Activated CD8-positive, alpha-beta T cell treated with anti-CD3 and anti-CD28 coated beads for 36 hours (primary cell): Measurements from ENCODE around the gene ZNF335. TPM values are rescaled to one million over a fixed set of nuclear protein-coding genes. Genes with fewer than 3 reads are reported as not detected.

Experiments
- ATAC-seq: fragments of 200-7000 bp; cut with Tn5 transposase; one replicate; pipeline ENCODE4 v1.10.0; 2021; ENCODE audit warnings: mild to moderate bottlenecking, moderate library complexity
- CTCF ChIA-PET: fragments of 350-600 bp; sonication (Branson Sonifier 250); formaldehyde crosslinking; loops from one replicate; lab custom pipeline; 2021; ENCODE audit warnings: antibody characterized with exemption; lab: Charles Lee
- POLR2A ChIA-PET: fragments of 350-600 bp; sonication (Branson Sonifier 250); formaldehyde crosslinking; loops from one replicate; lab custom pipeline; 2021; ENCODE audit warnings: antibody characterized with exemption; lab: Charles Lee
- DNase-seq: peaks from one replicate; pipeline ENCODE4 v3.0.0-alpha.2; 2020
- H3K27ac Mint-ChIP-seq: one replicate; pipeline ENCODE4 v1.8.0; 2021; ENCODE audit warnings: mild to moderate bottlenecking, mixed read lengths
- H3K27me3 Mint-ChIP-seq: one replicate; pipeline ENCODE4 v1.8.0; 2021; ENCODE audit warnings: mixed read lengths
- H3K36me3 Mint-ChIP-seq: one replicate; pipeline ENCODE4 v1.8.0; 2021; ENCODE audit warnings: low read depth, mixed read lengths
- H3K4me1 Mint-ChIP-seq: one replicate; pipeline ENCODE4 v1.8.0; 2021; ENCODE audit warnings: low read depth, mixed read lengths
- H3K4me3 Mint-ChIP-seq: one replicate; pipeline ENCODE4 v1.8.0; 2021; ENCODE audit warnings: mild to moderate bottlenecking, moderate library complexity, mixed read lengths
- H3K9me3 Mint-ChIP-seq: one replicate; pipeline ENCODE4 v1.8.0; 2021; ENCODE audit warnings: mixed read lengths
- intact Hi-C: fragments of 100-400 bp; cut with micrococcal nuclease; formaldehyde crosslinking; loops from one replicate; pipeline ENCODE4 v1.10.0; 2022
- total RNA-seq, 2 experiments: library from RNA; stranded (reverse); gene quantifications; one replicate each; pipeline ENCODE4 v1.2.3, GENCODE V29; 2021
- TF ChIP-seq, protein P1 (sequence below): fragments of 200-600 bp; IDR thresholded peaks from one replicate; pipeline ENCODE4 v1.8.0; 2022; ENCODE audit warnings: antibody characterized with exemption, mild to moderate bottlenecking

Gene ZNF335
- total RNA-seq, 2 experiments from 2014 or later = 27.0 to 28.8 TPM

GRCh38 chr20:45920462-45921336, 51.3 kb downstream of the ZNF335 start:
- ChIA-PET POLR2A (interaction anchor here (1.6 to 2.8 kb wide), 2 partner anchors 12 to 14 kb away, joined by 3 to 13 read pairs; partner anchors contain the start of gene PCIF1), CTCF (interaction anchor here (1.3 to 1.9 kb wide), 3 partner anchors 13 to 122 kb away, joined by 3 to 8 read pairs (median 7); no protein-coding TSS in a partner anchor)
- intact Hi-C loops = no loop called here
- TF ChIP-seq, protein P1, sequence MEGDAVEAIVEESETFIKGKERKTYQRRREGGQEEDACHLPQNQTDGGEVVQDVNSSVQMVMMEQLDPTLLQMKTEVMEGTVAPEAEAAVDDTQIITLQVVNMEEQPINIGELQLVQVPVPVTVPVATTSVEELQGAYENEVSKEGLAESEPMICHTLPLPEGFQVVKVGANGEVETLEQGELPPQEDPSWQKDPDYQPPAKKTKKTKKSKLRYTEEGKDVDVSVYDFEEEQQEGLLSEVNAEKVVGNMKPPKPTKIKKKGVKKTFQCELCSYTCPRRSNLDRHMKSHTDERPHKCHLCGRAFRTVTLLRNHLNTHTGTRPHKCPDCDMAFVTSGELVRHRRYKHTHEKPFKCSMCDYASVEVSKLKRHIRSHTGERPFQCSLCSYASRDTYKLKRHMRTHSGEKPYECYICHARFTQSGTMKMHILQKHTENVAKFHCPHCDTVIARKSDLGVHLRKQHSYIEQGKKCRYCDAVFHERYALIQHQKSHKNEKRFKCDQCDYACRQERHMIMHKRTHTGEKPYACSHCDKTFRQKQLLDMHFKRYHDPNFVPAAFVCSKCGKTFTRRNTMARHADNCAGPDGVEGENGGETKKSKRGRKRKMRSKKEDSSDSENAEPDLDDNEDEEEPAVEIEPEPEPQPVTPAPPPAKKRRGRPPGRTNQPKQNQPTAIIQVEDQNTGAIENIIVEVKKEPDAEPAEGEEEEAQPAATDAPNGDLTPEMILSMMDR = no peak
- peaks cover 3% of the 10 kb centered on the region for H3K4me1 Mint-ChIP-seq
- no peaks in the 10 kb centered on the region for H3K9me3 Mint-ChIP-seq
- H3K27ac Mint-ChIP-seq = no peak overlapping the region
- ATAC-seq = no peak
- peaks cover 8% of the 10 kb centered on the region for H3K27me3 Mint-ChIP-seq
- H3K4me3 Mint-ChIP-seq = no peak overlapping the region
- no peaks in the 10 kb centered on the region for H3K36me3 Mint-ChIP-seq
- no peak for DNase-seq

GRCh38 chr20:45919542-45920399, 52.2 kb downstream of the ZNF335 start:
- Mint-ChIP-seq H3K36me3 (no peaks in the 10 kb centered on the region), H3K4me3 (no peak overlapping the region), H3K9me3 (no peaks in the 10 kb centered on the region), H3K27me3 (peaks cover 8% of the 10 kb centered on the region), H3K27ac (no peak overlapping the region), H3K4me1 (peaks cover 3% of the 10 kb centered on the region)
- DNase-seq = no peak
- TF ChIP-seq, protein P1 = no peak
- POLR2A ChIA-PET = interaction anchor here (1.3 to 2.8 kb wide), 3 partner anchors 13 to 61 kb away, joined by 3 to 13 read pairs (median 3); partner anchors contain the start of gene PCIF1
- CTCF ChIA-PET = interaction anchor here (1.3 to 1.9 kb wide), 3 partner anchors 14 to 121 kb away, joined by 3 to 8 read pairs (median 7); no protein-coding TSS in a partner anchor
- no peak for ATAC-seq
- intact Hi-C loops = no loop called here

DNA sequence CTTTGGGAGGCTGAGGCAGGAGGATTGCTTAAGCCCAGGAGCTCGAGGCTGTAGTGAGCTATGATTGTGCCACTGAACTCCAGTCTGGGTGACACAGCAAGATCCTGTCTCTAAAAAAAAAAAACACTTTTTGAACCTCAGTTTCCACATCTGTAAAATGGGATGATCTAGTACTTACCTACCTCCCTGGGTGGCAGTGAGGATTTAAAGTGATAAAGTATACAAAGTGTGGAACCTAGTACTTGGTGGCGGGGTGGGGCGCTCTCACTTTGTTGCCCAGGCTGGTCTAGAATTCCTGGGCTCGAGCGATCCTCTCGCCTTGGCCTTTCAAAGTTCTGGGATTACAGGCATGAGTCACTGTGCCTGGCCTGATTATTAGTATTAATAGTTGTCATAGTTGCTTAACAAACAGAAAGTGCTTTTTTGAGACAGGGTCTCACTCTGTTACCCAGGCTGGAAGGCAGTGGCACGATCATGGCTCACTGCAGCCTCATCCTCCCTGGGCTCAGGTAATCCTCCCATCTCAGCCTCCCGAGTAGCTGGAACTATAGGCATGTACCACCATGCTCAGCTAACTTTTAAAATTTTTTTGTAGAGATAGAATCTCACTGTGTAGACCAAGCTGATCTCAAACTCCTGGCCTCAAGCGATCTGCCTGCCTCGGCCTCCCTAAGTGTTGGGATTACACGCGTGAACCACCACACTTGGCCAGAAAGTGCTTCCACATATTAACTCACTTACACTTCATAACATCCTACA, 53.0 kb downstream of the ZNF335 start:
- TF ChIP-seq, protein P1 = no peak
- Mint-ChIP-seq H3K36me3 (no peaks in the 10 kb centered on the region), H3K9me3 (no peaks in the 10 kb centered on the region), H3K27me3 (peaks cover 13% of the 10 kb centered on the region), H3K4me3 (no peak overlapping the region), H3K27ac (no peak overlapping the region), H3K4me1 (peaks cover 3% of the 10 kb centered on the region)
- ATAC-seq = no peak
- ChIA-PET POLR2A (interaction anchor here (0.7 to 2.8 kb wide), 3 partner anchors 16 to 61 kb away, joined by 3 to 13 read pairs (median 3); partner anchors contain the start of gene PCIF1), CTCF (interaction anchor here (1.9 kb wide), 1 partner anchor 120 kb away, joined by 8 read pairs; no protein-coding TSS in a partner anchor)
- DNase-seq = no peak
- intact Hi-C loops = no loop called here

DNA sequence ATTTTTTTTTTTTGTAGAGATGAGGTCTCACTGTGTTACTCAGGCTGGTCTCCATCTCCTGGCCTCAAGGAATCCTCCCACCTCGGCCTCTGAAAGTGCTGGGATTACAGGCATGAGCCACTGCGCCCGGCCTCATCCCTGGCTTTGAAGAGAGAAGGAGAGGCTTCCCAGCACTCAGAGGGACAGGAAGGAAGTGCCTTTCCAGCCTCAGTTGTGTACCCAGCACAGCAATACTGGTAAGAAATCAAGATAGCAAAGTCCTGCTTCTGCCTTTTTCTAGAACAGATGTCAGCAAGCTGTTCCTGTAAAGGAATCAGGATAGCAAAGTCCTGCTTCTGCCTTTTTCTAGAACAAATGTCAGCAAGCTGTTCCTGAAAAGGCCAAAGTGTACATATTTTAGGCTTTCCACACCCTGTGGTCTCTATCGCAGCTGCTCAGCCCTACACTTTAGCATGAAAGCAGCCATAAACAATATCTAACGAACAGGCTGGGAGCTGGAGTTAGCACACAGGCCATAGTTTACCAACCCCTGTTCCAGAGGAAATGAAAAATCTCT, 53.7 kb downstream of the ZNF335 start:
- ATAC-seq (no peak), DNase-seq (no peak)
- ChIA-PET CTCF (interaction anchor here (1.4 kb wide), 1 partner anchor 52 kb away, joined by 5 read pairs; no protein-coding TSS in a partner anchor), POLR2A (interaction anchor here (0.7 to 1.4 kb wide), 3 partner anchors 15 to 60 kb away, joined by 3 to 4 read pairs (median 3); no protein-coding TSS in a partner anchor)
- TF ChIP-seq, protein P1 = no peak
- Mint-ChIP-seq H3K27me3 (peaks cover 13% of the 10 kb centered on the region), H3K4me3 (no peak overlapping the region), H3K9me3 (no peaks in the 10 kb centered on the region), H3K4me1 (peaks cover 3% of the 10 kb centered on the region), H3K27ac (no peak overlapping the region), H3K36me3 (no peaks in the 10 kb centered on the region)
- intact Hi-C loops = no loop called here
